PFSK-1 (cell line): ENCODE results near the gene PNKD.

ENCODE experiments used
- FOXP2 ChIP-seq: optimal IDR thresholded peaks from 2 replicates; pipeline ENCODE3; 2011; ENCODE audit warnings: borderline replicate concordance, control low read depth, inconsistent platforms; ENCODE audit not compliant: insufficient read depth; ENCODE audit errors: extremely low read length, extremely low read depth
- POLR2AphosphoS5 ChIP-seq: IDR thresholded peaks from 2 replicates; pipeline ENCODE4 v1.6.1; 2012; ENCODE audit warnings: low read depth, mild to moderate bottlenecking, control low read depth, low read length, moderate library complexity
- SIN3A ChIP-seq: IDR thresholded peaks from 2 replicates; pipeline ENCODE4 v1.6.1; 2012; ENCODE audit warnings: mild to moderate bottlenecking, low read length, moderate library complexity, borderline replicate concordance; ENCODE audit not compliant: insufficient read depth
- TAF1 ChIP-seq: IDR thresholded peaks from 2 replicates; pipeline ENCODE4 v1.6.1; 2012; ENCODE audit warnings: low read length, control low read depth, borderline replicate concordance; ENCODE audit not compliant: insufficient read depth
- TF ChIP-seq, protein P1 (sequence below), 2 experiments: IDR thresholded peaks; 2 replicates each; pipeline versions ENCODE4 v1.6.1 to v1.8.0; 2011 to 2012; ENCODE audit warnings: low read depth in 2 of 2, low read length in 2 of 2, control low read depth in 1 of 2, inconsistent platforms in 1 of 2, mild to moderate bottlenecking in 1 of 2, moderate library complexity in 1 of 2; ENCODE audit not compliant: insufficient read depth in 1 of 2

DNA sequence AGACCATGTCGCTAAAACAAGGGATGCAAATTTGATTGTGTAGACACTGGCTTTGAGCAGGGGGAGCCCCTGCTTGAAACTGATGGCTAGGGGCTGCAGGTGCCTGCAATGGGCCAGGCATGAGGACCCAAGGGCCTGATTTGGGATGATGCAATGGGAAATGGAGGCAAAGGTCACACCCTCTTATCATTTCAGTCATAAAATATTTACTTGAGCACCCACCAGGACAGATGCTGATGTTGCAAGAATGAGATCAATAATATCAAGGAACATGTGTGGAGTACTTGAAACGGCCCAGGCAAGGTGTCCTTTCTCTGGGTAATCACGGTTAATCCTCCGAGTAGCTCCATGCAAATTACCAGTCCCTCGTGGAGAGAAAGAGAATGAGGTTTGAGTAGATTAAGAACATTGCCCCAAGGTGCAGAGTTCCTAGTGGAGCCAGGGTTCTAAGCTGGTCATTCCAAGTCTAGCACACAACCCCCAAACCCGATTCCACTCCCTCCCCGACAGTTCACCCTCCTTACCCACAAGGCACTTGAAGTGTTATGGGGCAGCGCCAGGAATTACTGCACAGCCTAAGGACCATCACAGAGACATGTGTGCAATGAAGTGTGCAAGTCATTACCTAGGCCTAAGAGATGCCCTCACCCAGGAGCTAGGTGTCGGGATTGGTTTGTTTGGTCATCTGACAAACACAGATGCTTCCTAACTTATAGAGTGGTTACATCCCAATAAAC lies 36.0 kb downstream of the PNKD start:
- TF ChIP-seq POLR2AphosphoS5 (no peak), TAF1 (no peak), FOXP2 (no peak), SIN3A (no peak)
- TF ChIP-seq, protein P1, sequence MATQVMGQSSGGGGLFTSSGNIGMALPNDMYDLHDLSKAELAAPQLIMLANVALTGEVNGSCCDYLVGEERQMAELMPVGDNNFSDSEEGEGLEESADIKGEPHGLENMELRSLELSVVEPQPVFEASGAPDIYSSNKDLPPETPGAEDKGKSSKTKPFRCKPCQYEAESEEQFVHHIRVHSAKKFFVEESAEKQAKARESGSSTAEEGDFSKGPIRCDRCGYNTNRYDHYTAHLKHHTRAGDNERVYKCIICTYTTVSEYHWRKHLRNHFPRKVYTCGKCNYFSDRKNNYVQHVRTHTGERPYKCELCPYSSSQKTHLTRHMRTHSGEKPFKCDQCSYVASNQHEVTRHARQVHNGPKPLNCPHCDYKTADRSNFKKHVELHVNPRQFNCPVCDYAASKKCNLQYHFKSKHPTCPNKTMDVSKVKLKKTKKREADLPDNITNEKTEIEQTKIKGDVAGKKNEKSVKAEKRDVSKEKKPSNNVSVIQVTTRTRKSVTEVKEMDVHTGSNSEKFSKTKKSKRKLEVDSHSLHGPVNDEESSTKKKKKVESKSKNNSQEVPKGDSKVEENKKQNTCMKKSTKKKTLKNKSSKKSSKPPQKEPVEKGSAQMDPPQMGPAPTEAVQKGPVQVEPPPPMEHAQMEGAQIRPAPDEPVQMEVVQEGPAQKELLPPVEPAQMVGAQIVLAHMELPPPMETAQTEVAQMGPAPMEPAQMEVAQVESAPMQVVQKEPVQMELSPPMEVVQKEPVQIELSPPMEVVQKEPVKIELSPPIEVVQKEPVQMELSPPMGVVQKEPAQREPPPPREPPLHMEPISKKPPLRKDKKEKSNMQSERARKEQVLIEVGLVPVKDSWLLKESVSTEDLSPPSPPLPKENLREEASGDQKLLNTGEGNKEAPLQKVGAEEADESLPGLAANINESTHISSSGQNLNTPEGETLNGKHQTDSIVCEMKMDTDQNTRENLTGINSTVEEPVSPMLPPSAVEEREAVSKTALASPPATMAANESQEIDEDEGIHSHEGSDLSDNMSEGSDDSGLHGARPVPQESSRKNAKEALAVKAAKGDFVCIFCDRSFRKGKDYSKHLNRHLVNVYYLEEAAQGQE (IDR thresholded peaks at IDR 0.05; ENCODE audit: insufficient read depth in 1 of 2, low read depth in 2 of 2, low read length in 2 of 2) = no peak
